GM18858 (cell line): ENCODE data around the gene SETBP1.

Source experiments
- ATAC-seq: cut with Tn5 transposase; IDR thresholded peaks from one replicate; pipeline ENCODE4 v1.9.1; 2021; ENCODE audit not compliant: unreplicated experiment

The SETBP1 gene

DNA sequence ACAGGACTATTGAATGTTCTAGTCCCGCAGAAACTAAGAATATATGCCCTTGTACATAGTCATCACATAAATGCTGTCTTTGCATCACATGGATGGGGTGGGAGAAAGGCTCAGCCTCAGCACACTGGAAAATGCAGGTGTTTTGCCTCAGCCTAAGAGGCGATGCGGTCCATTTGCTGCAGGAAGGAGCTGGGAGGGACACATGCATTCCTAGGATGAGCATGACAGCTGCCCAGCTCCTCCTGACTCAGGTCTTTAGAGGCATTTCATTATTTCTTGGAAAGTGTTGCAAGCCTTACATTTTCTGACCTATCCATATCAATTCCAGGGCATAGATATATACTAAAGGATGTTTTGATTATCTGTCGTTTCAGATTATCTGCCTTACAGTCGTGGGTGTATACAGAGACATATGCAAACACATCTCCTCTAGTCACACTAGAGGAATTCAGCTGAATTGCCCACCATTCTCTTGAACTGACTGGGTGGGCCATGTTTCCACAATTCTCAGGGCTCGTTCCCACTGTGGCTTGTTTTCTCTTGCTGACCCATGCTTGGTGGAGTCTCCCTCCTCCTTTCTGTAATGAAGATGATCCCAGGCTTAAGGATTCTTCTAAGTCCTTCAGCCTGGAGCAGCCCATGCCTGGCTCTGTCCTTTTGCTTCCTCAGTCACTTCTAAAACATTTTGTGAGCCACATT lies 156.9 kb downstream of the SETBP1 start:
- ATAC-seq: no peak

DNA sequence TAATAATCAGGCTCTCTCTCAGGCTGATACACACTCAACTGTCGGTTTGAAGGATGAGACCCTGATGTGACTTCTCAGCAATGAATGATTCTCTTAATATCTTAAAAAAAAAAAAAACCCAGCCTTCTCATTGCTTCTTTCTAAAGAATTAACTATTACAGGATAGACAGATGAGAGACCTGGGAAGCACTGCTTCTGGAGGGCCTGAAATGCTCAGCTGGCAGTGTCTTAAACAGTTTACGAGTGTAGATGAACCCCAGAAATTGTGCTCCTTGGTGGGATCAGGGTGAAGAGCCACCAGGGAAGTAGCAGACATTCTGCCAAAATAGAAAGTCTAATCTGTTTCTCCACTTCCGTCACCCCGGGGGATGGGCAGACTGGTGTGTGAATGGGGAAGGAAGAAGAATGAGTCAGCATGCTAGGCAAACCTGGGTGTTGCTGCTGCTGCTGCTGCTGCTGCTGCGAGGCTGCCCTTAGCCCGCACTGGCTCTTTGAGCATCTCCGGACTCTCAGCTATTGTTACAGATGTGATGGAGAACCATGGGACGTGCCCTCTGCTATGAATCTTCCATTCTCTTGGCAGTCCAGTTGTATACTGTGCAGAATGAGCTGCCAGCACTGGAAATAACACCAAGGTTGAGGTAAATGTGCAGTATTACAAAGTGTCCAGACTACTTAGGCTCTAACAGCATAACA lies 158.4 kb downstream of the SETBP1 start:
- peak; percentile 94 for ATAC-seq

DNA sequence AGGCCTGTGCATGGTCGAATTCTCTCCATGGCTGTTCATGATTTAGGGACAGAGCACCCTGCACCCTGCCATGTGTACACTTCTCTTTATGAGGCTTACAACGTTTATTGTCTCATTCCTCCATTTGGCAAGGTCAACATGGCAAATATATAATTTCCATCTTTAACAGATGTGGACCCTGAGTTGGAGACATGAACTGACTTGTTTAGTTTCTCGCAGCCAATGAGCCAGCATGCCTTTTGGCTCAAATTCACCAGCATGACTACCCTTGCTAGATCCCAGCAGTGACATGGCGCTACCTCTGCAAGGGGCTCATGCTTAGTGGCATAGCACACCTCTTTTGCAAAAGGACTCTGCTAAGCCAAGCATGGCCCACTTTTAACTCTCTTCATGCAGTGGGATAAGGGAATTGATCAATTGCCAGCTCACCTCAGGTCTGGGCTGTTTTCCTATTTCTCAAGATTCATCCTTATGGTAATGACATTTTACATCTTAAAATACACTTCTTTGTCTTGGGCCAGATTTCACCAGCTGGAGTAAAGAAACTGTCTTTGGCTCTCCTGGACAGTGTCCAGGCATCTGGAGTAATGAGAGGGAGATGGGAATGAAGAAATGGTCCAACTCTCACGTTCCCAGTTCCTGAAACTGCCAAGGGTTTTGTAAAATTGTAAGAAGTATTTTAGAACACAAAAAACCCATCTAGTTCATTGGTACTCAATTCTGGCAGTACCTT lies 159.5 kb downstream of the SETBP1 start:
- no peak for ATAC-seq

DNA sequence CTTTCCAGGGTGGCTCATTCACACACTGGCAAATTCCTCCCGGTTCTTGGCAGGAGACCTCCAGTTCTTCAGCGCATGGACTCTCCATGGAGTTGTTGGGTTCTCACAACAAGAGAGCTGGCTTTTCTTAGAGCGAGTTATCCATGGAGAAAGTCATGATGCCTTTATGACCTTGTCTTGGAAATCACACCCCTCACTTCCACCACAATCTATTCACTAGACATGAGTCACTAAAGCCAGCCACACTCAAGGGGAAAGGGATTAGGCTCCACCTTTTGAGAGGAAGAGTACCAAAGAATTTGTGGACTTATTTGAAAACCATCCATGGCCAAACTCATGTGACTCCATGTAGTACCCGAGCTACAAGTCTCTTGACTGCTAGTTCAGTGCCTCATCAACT lies 160.5 kb downstream of the SETBP1 start:
- ATAC-seq: no peak

DNA sequence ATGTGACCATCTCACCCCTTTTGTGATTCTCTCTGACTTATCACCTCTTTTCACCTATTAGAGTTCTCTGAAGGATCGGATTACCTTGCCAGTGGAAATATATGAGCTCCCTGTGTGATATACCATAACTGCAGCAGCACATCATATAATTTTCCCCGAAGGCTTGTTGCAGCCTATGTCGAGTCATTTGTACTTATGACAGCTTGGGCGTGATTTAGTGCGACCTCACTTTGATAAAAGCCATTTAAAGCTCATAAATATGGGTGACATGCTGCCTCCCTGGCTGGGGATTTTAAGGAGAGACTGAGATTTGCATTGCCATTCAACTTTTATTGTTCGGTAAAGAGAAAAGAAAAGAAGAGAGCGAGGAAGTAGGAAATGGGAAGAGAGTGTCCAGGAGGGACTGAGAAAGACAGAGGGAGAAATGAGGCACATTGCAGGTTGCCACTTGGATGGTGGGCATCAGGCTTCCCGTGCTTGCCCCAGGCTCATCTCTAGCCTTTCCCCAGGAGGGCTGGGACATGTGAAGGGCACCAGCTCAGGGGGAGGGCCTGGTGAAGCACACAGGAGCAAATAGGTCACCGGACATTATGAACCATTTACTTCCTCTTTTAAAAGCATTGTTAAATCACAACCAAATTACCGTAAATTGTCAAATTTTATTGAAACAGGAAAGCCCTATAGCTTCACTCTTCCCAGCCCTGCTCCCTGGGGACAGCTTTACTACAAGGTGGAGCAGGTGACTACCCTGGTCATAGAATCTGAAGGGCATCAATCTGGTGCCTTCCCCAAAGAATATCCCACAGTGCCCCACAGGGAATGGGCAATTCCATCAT lies 161.3 kb downstream of the SETBP1 start:
- no peak for ATAC-seq

DNA sequence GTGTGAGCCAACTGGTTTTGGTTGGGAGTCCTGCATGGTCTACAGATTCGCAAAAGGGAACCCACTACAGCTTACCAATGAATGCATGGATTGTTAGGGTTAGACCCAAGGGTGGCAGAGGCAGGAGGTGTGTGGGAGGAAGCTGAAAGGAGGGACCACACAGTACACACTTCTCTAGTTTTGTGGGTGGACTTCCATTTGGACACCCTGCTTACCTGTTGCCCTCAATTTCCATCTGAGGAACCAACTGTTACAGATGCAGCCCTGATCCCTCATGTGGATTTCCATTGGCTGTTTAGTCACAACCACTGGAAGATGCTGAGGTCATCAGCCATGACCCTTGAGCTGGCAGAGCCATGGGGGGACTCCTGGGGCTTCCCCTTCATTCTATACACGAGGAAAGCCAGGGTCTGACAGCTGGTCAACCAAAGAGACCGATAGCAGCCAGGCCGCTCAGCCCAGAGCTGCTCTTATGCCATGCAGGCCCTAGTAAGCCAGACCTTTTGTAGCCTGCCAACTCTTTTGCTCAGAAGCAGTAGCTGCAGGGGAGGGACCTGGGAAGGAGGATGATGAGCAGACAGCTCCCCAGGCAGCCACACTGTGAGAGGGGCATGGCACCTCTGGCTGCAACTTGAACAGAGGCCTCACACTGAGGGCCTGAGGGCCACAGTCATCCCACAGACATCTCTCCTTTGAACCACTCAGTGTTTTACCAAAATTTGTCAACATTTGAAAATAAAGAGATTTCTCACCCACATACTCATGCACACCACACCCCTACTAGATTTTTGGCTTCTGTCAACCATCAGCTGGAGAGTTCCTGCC lies 162.1 kb downstream of the SETBP1 start:
- no peak for ATAC-seq

DNA sequence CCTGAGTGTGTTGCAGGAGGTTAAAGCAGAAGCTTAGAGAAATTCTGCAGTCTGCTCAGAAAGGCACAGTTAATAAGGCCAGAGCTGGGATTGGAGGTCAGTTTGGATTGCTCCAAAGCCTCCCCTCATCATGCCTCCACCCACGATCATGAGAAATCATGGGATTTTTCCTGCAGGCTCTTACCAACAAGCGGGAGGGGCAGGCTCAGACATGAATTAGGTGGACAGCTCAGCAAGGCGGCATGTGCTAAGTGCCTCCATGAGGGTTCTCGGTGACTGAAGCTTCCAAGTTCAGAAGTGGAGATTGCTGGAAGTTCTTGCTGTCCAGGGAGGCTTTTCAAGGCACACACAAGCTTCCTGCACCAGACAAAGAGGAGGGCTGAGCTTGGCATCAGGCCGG lies 163.8 kb downstream of the SETBP1 start:
- no peak for ATAC-seq

DNA sequence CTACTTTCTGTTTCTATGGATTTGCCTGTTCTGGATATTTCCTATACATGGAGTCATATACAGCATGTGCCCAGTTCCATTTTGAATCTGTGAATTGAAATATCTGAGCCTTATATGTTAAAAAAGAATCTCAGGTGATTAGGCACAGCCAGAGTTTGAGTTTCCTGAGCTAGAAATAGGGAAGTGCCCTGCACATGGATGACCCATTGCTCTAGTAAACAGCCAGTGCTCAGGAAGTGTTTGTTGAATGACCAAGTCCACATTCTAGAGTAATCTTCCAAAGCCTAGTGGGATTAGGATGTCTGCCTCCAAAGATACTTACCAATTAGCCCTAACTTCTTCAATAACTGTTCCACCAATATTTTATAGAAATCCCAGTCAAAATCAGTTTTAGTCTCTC lies 165.8 kb downstream of the SETBP1 start:
- ATAC-seq: no peak

DNA sequence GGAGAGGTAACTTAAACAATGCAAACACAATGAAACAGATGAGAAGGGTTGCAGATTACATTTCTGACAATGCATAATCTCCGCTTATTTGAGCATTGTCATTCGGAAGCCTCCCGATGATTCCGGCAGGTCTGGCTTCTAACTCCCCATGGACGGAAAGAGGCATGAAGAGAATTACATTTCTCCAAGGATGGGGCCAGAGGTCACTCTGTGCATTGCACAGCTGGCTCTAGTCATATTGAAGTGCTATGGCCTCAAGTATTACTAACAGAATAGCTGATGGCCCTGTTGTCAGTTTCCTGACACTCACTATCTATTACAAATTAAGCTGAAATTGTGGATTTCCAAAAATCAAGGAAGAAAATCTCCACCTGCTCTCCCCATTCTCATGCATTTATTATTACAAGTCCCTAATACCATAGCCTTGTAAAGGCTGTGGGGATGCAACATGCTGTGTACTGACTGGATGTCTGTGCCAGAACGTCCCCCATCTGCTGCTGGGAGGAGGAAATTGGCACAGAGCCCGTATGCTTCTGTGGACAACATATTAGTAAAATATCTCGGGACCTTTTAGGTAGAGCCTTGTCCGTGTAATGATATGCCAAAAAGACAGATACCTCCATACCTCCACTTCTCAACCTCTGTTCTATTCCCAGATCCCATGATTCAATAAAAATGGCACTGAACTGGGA lies 168.1 kb downstream of the SETBP1 start:
- no peak for ATAC-seq

DNA sequence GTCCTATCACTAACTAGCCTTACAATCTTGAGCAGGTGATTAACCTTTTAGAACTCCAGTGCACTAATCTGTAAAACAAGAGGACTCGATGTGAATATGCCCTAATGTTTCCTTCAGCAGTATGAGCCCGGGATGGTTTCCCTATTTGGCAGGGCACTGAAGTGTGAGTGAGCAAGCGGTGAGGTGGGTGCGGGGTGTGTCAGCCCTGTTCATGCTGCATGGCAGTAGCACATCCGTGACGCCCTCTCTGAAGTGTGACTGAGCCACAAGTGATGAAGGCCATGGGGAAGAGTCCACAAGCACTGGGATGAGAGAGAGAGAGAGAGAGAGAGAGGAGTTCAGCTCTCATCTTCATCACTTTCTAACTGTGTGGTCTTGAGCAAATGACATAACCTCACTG lies 168.7 kb downstream of the SETBP1 start:
- no peak for ATAC-seq

DNA sequence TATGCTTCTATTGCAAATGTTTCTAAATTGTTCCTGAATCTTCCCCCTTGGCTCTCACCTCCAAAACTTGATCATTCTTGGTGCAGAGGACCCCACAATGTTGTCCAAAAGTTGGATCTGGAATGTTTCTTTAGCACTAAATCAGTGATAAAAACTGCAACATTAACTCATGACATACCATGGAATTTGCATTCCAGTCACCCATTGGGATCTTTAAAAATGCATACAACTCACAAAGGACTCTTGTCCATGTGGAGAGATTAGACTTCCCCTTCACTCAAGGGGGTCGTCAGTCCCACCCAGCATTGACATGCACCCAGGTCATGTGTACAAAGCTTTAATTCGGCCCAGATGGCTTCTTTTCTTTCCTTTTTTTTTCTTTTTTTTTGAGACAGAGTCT lies 169.3 kb downstream of the SETBP1 start:
- no peak for ATAC-seq

DNA sequence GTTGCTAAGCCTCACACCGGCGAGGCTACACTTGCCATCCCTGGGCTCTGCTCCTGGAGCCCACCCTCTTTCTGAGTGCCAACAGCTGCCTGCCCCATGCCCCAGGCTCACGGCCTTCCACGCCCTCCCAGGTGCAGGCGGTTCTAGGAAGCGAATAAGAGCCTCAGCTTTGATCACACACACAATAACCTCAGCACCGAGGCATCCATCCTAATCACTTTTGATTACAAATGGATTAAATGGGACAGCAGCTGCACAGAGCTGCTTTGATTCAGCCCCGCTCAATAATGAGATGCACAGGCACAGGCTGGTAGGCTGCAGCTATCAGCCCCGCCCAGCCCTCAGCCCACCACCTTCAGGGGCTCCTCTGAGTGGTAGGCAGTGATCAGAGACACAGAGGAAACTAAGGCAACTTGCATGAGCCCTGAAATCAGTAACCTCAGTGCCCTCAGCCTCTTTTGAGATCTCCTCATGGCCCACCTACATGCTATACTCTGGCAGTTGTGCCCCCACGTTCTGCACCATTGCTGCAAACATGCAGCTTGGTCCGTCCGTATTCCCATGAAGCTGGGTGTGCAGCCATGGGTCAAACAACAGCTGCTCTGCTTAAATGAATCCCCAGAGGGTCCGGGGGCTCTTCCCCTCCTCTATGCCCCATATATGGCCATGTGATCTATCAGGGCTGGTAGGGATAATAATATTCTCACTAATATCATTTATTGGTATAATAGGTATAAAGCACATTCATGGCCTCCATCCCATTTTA lies 171.4 kb downstream of the SETBP1 start:
- ATAC-seq: no peak

DNA sequence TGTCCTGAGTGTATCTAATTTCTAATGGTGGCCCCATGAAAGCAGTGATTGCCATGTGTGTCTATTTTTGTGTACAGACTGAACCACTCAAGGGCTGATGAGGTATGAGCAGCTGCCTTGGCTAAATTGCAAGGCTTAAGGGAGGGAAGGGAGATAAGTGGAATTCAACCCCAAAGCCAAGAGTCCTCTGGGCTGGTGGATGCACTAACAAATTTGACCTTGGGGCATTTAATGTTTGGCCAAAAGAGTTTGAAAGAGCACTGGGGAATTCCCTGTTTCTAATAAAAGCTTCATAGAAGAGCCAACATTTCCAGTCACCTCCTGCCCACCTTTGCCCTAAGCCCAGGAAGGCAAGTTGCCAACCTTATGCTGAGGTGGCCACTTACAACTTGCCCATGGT lies 172.1 kb downstream of the SETBP1 start:
- ATAC-seq: no peak

DNA sequence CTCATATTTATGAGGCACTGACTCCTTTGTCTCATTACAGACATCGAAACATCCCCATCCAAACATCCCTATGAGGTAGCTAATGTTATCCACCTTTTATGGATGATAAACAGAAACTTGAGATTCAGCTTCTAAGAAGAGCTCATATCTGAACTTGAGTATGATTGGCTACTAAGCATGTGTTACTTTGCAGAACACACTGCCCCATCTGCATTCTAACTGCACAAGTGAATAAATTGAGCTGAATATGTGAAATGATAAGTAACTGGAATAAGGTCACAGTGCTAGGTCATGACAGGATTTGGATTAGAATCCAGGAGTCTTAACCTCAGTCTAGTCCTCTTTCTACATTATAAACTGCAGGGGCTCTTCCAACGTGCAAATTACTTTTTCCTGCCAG lies 172.7 kb downstream of the SETBP1 start:
- ATAC-seq: no peak

DNA sequence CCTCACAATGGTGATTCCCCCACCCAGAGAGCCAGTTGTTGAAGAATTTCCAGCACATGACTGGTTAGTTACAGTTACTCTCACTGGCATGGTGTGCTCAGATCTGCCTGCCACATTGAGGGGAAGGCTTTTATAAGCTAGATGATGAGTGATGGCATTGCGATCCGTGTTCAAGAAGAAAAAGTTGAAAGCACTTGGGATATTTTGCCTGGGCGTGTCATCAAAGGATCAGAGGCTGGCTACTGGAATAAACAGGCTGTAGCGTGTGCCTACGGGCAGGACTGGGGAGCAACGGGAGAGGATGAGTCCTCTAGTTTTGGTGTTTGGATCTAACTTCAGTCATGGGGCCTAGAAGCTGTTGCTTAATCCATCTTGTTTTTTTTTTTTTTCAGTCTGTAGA lies 175.0 kb downstream of the SETBP1 start:
- no peak for ATAC-seq

DNA sequence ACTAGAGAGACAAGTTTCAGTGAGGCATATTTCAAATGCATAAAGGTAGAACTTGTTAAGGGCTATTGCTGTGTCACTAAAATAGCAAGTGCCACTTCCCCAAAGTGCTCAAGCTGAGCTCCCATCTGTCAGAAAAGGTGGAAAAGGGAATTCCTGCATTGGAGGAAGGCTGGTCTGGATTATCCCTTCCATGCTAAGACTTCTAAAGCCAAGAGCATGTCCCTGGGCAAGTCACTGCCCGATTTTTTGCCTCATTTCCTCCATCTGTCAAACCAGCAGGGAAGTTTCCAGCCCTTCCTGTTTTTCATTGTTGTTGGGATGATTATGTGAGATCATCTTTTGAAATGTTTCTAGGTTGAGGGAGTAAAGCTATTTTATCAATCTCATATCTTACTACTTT lies 175.5 kb downstream of the SETBP1 start:
- ATAC-seq: no peak

DNA sequence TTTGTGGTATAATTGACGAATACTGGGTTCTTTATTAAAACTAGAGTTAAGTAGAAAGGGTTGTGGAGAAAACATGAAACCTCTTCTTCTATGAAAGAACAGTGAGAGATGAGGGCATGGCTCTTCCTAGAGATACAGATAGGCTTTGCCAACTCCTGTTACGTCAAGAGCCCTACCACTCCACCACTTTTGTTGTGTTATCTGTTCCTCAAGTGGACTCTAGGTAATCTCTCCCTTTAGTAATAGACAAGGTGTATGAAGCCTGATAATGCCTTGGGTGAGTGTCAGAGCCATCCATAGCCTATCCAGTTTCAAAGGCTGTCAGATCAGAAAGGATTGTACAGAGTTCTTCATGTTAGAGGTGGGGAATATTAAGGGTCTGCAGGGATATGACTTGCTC lies 176.4 kb downstream of the SETBP1 start:
- no peak for ATAC-seq

DNA sequence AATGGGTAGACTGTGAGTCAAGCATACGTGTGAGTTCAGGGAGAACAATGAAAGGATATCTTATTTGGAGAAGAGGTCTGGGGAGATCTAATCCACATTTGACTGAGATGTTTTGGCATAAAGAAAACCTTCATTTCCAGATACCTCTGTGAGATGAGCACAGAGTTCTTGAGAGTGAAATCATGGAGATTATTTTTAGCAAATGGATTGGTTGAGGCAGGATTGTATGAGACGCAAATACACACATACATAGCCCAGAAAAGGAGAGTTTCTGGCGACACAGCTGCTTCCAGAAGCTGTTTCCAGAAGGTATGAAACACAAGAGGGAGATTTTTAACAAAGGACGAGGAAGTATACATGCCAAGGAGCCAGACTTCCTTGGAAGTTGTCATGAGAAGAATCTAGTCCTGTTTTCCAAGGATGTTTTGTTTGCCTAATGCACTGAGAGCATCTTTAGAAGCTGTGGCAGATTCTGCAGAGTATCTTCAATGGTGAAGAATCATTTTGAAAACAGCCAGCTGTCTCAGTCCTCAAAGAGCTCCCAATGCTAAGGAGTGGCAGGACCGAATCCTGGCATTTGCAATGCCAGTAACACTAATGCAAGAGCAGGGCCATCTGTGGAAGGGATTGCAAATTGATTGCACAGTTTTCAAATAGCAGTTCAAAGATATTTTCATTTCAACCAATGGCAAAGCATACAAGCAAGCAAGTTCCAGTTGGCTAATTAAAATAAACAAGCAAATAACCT lies 177.2 kb downstream of the SETBP1 start:
- ATAC-seq: no peak
